NCI-H1092 treated with DMSO at 0.1 percent for 48 hours (cell line): ENCODE measurements around the gene SAPCD2.
A peak's percentile ranks its signal among the peaks of the same experiment; 100 is the strongest.
"Not testable (repeated sequence)": the region's sequence is repeated elsewhere in the genome, so short reads cannot be mapped to it uniquely, and the experiment has no call there.

Experiments used
- DNase-seq: peaks from one replicate; lab custom pipeline; 2025; lab: John Stamatoyannopoulos, UW

Gene SAPCD2

GRCh38 chr9:137064027-137064879, 6.1 kb downstream of the SAPCD2 start:
- DNase-seq: peak; percentile 29

- no peak for DNase-seq
These were observed 6.9 kb downstream of the SAPCD2 start for GRCh38 chr9:137063311-137064026.

- not testable (repeated sequence) for DNase-seq
These were observed 7.6 kb downstream of the SAPCD2 start for GRCh38 chr9:137062798-137063197.

DNA sequence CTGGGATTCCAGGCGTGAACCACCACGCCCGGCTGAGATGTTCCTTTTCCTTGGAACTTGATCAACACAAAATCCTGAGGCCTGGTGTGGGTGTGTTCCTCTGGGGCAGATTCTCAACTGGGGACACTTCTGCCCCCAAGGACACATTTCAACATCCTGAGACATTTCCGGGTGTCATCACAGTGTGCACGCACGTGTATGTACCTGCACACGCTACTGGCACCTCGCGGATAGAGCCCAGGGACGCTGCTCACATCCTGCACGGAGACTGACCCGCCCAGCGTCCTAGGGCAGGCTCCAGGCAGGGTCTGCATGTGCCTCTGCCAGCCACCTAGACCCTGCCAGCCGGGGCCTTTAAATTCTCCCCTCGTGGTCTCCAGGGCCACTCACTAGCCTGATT, 8.0 kb downstream of the SAPCD2 start:
- no peak for DNase-seq

DNA sequence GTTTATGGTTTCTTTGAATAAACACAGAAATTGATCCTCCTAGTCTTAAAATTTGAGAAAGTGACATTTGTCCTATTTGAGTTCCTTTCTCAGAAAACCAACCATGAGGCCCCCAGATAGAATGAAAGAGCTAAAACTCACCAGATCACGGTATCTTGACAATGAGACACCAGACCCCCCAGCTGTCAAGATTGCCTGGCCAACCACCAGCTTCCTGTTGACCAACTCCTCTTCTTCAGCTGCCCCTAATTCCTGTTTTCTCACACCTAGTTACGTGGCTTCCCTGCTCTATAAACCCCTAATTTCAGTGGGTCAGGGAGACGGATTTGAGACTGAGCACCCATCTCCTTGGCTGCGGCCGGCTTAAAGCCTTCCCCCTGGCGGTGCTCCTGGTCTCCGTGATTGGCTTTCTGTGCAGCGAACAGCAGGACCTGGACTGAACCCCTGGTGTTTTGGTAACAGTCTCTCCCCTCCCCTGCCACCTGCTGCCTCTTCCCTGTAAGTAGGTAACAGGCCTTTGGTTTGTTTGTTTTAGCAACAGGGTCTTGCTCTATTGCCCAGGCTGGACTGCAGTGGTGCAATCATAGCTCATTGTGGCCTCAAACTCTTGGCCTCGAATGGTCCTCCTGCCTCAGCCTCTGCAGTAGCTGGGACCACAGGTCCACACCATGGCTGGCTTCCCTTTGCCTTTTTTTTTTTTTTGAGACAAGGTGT, 11.7 kb downstream of the SAPCD2 start:
- DNase-seq: peak; percentile 70

DNA sequence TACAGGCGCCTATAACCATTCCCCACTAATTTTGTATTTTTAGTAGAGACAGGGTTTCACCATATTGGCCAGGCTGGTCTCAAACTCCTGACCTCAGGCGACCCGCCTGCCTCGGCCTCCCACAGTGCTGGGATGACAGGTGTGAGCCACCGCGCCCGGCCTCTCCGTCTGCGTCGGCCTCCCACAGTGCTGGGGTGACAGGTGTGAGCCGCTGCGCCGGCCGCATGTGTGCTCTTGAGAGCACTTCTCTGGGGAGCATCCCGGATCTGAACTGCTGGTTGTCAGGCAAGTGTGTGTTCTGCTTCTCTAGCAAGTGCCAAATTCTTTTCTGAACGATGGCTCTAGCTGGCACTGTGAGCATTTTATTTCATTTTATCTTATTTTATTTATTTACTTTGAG, 12.8 kb downstream of the SAPCD2 start:
- DNase-seq: peak; percentile 89

DNA sequence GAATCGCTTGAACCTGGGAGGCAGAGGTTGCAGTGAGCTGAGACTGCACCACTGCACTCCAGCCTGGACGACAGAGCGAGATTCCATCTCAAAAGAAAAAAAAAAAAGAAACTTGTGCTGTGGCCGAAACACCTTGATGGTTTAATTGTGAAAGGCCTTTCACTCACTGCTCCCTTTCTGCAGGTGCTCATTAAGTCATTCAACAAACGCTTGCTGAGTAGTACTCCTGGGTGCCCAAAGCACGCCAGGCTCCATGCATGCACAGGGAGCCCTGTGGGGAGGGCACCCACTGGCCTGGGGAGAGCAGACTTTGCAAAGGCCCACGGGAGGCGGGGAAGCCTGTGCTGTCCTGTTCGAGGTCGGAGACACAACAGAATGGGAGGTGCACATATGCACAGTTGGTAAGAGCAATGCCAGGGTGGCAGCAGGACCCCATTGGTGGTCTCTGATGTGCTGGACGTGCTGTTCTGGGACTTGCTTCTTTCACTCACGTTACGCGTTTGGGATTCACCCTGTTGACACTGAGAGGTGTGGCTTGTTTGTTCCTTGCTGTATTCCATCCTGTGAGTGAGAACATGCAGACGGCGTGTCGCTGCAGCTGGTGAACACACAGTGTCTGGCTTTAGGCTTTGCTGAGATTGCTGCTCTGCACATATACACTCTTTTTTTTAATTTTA, 13.5 kb downstream of the SAPCD2 start:
- peak; percentile 50 for DNase-seq

DNA sequence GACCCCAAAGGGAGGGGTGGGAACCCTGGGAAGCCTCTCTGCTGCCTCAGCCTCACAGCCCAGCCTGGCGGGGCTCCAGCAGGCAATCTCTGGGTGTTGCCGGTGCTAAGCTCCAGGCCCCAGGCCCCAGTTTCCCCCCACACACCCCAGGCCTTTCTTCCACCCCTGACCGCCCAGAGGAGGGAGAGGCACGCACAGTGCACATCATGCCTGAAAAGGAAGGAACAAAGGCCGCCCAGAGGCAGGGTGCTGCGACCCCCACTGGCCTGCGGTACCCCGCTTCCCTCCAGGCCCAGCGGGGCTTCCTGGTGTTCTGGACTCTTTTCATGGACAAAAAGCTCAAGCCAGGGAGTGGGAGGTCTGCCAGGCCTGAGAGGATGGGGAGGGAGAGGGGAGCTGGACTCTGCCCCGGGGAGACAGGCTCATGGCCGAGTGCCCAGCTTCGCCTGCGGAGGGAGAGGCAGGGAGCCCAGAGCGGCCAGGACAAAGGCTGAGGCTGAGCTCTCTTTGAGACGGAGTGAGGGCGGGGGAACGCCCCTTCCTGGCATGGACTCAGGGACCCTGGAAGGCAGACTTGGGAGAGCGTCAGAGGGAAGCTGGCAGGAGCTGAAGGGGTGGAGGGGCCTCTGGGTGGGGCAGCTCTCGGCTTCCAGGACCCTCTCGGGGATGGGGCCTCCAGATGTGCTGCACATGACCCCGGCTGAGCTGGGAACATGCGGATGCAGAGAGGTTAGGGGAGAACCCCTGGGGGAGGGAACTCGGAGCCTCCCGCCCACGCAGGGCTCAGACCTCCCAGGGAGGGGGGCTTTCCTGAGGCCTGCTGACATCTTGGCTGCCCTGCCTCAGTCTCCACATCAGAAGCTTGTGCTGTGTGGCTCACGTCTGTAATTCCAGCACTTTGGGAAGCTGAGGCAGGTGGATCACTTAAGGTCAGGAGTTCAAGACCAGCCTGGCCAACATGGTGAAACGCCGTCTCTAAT, 14.7 kb downstream of the SAPCD2 start:
- DNase-seq: peak; percentile 95

DNA sequence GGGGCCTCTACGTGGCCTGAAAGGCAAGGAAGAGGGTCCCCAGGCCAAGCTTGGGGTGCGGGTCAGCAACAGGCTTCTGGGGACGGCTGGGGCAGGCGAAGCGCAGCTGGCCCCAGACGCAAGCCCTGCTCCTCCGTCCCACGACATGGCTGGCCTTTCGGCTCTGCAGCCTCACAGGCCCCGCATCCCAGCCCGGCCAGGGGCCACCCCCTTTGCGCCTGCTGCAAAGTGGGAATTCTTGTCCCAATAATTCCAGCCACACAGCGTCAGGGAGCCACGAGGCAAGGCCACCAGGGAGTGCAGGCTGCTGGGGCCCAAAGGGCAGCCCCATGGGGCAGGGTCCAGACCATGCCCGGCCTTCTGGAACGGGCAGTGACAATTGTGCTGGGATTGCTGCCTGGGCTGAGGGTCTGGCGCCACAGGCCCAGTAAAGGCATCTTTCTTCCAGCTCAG, 15.4 kb downstream of the SAPCD2 start:
- no peak for DNase-seq

- no peak for DNase-seq
These were observed 16.1 kb downstream of the SAPCD2 start, which contains the start of gene ENTPD2 for GRCh38 chr9:137053944-137054931. ENTPD2 (minus strand) TSS chr9:137054061; CDS start chr9:137053997, 64 bp downstream.

DNA sequence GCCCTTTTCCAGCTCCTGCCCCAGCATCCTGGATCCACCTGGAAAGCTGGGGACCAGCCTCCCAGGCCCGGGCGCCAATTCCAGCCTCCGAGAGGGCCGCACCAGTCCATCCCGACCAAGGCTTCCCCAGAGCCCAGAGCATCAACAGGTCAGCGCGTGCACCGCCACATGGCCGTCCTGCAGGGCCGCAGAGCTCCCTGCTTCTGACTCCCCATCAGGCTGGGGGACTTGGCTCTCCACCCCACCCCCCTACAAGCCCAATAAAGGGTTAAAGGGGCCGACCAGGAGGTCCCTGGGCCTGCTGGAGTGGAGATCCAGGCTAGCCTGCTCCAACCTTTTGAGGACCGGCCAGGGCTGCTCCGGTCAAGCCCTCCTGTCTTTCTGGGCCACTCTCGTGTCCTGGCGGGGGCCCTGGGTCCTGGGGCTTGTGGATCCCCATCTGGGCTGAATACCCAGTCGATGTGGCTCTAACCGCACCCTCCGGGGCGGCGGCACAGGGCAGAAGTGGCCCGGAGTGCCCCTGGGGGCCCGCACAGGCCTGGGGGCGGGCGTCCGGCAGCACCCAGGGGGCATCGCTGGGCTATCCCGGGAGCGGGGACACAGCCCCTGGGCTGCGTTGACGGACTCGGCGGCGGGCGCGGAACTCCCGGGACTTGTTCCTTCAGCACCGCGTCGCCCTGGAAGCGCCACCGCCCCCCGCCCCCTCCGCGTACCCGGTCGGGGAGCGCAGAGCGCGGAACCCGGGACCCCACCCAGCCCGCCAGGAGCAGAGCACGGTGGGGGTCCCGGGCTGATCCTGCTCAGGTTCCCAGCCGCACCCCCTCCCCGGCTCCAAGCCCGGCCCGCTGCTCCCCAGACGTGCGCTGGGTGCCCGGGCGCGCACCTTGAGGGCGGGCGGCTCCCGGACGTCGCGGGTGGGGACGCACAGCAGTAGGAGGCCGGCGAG, 17.1 kb downstream of the SAPCD2 start:
- no peak for DNase-seq

- no peak for DNase-seq
These were observed 18.1 kb downstream of the SAPCD2 start for GRCh38 chr9:137052293-137052692.

- no peak for DNase-seq
These were observed 19.1 kb downstream of the SAPCD2 start for GRCh38 chr9:137051145-137051724.

DNA sequence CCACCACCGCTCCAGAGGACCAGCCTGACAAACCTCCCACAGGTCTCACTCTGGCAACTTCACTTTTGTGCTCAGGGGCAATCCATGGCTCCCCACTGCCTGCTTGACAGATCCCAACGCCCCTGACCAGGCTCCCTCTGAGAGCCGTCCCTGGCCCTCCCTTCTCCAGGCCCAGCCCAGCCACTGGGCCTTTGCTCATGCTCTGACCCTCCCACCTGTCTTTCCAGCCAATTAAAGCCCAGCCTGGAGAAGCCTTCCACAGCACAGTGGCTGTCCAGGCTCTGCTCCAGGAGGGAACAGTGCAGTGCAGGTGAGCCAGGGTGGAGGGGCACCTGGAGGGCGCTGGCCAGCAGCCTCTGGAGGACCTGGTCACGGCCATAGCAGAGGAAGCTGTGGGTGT, 19.8 kb downstream of the SAPCD2 start:
- no peak for DNase-seq

DNA sequence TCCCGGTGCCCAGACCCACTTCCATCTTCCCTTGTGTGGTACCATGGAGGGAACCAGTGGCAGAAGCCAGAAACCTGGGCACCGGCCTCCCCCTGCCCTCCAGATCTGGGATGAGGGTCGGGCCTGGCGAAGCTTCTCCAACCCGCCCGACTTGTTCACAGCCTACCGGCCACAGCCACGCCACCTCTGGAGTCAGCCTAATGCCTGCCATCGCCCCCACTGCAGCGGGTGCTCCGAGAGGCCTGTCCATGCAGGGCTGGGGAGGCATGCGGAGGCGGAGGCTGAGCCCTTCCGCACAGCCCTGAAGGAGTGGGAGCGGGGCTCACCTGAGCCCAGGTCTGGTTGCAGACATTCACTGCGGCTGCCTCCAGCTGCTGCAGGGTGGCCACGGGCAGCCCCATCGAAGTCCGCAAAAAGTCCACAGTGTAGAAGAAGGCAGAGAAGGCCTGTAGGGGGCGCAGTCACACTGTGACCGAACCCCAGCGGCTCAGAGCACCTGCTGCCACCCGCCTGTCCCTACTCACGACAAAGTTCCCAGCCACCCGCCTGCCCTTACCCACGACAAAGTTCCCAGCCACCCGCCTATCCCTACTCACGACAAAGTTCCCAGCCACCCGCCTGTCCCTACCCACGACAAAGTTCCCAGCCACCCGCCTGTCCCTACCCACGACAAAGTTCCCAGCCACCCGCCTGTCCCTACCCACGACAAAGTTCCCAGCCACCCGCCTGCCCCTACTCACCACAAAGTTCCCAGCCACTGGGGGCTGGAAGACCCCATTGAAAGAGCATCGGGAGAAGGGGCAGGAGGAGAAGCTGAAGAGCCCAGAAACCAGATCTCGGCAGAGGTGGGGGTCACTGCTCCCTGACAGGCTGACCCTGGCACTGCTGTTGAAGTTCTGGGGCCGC, 20.6 kb downstream of the SAPCD2 start:
- peak; percentile 65 for DNase-seq

DNA sequence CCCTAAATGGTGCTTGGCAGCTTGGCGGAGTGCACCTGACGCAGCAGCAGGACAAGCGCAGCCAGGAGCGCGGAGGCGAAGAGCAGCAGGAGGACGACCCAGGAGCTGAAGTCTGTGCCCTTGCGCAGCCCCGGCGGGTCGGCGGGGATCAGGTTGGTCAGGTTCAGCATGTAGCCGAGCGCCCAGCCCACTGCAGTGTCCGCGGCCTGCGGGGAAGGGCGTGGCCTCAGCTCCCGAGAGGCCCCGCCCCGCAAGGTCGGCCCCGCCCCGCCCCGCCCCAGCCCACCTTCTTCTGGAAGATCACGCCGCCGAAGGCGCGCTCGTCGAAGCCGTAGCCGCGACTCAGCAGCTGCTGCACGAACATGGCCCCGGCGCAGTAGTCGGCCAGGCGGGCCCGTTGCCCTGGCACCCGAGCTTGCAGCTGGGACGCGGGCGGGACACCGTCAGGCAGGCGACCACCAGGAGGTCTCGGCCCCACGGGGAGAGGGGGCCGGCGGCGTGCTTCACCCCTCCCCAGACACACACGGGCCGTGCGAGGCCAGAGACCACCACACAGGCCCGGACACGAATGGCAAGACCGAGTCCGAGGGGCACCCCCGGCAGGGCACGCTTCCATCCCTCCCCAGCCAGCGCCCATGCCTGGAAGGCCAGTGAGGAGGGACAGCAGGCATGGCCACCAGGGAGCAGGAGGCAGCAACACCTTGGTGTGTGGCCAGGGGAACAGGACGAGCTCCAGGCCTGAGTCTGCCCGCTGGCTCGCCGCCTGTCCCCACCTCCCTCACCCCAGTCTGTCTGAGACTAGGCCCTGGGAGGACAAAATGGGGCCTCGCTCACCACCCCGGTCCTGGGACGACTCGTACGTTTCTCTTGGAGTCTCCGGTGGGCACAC, 21.5 kb downstream of the SAPCD2 start:
- no peak for DNase-seq
